ENCODE data around the gene COBLL1.

Gene COBLL1

DNA sequence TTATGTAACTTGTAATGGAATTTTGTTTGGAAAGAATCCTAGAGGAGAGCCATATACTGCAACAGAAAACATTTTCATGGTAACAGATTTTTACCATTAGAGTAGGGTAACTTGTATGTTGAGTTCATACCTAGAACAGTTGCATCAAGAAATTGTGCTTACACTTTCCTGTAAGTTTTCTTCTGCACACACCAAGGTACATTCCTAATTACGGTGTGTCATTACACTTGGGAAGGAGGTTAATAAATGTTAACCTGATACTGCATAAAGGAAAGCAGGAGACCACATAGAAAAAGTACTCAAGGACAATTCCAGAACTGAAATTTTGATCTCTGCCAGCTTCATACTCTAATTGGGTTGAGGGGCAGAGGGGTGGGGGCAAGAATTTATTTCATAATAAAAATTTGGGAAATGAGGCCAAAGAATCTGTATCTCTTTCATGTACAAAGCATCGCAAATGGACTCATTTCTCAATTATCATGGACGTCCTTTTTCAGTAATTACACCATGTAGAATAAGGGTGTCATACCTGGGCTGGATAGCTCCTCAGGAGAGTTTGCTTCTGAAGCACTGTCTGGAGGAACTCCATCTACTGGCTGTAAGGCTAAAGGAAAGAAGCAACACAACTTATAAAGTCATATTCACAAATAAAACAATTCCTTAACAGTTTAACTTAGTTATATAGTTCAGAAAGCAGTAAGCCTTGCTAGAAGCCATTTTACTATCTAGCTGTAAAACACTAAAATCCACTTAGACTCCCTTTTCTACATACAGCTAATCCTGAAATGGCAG lies 137.5 kb downstream of the COBLL1 start:
- no peak overlapping the region for H3K4me3 ChIP-seq (ENCODE audit: low read length in 2 of 2)
- no peaks in the 10 kb centered on the region for H3K27me3 ChIP-seq (ENCODE audit: control insufficient read depth in 2 of 2, insufficient read depth in 2 of 2, low read length in 2 of 2)
- no peaks in the 10 kb centered on the region for H3K9me3 ChIP-seq (ENCODE audit: control insufficient read depth in 2 of 2, low read length in 2 of 2)
- H3K36me3 ChIP-seq (ENCODE audit: control insufficient read depth in 2 of 2, insufficient read depth in 2 of 2, low read length in 2 of 2), result peaks cover 2 to 4% of the 10 kb centered on the region in 2 donors
- H3K27ac ChIP-seq (ENCODE audit: low read depth in 2 of 2, low read length in 2 of 2), result no peak overlapping the region
- no peaks in the 10 kb centered on the region for H3K4me1 ChIP-seq (ENCODE audit: control insufficient read depth in 2 of 2, insufficient read depth in 2 of 2, low read length in 2 of 2)
- no peak overlapping the region for H3K9ac ChIP-seq (ENCODE audit: low read depth in 1 of 2, low read length in 2 of 2)

DNA sequence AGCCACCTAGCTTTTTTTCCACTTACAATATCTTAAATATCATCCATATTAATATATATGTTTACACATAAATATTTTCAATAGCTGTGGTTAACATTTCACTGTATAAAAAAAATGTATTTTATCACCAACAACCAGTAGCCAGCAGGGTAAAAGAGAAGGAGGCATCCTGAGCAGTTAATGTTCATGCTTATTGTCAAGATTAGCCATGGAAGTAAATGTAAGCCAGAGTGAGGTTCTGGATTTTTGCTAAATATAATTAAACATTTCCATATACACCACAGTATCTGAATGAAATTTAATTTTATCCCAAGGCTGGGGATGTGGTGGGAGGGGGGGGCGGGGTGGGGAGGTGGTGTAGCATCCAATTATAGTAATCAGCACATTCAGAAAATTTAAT lies 140.1 kb downstream of the COBLL1 start:
- Histone ChIP-seq H3K9me3 (ENCODE audit: control insufficient read depth in 2 of 2, low read length in 2 of 2) (no peaks in the 10 kb centered on the region), H3K4me3 (ENCODE audit: low read length in 2 of 2) (no peak overlapping the region), H3K27me3 (ENCODE audit: control insufficient read depth in 2 of 2, insufficient read depth in 2 of 2, low read length in 2 of 2) (no peaks in the 10 kb centered on the region), H3K36me3 (ENCODE audit: control insufficient read depth in 2 of 2, insufficient read depth in 2 of 2, low read length in 2 of 2) (peaks cover 2 to 6% of the 10 kb centered on the region in 2 donors), H3K4me1 (ENCODE audit: control insufficient read depth in 2 of 2, insufficient read depth in 2 of 2, low read length in 2 of 2) (no peaks in the 10 kb centered on the region), H3K27ac (ENCODE audit: low read depth in 2 of 2, low read length in 2 of 2) (no peak overlapping the region), H3K9ac (ENCODE audit: low read depth in 1 of 2, low read length in 2 of 2) (no peak overlapping the region)

DNA sequence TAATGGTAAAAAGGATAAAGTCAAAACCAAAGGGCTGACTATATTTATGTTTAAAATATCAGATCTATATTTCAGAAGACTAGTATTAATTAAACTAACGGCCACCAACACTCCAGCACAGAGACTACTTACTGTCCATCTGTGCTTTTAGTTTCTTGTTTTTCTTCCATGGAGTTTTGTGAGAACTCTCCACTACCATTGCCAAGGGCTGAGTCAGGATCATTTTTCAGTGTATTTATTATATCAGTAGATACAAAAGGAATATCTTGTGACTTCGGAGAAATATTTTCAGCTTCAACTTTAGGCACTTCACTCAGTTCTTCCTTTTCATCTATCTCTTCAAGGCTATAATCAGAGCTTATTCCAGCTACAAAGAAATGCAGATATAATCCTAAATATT lies 141.2 kb downstream of the COBLL1 start:
- H3K9ac ChIP-seq (ENCODE audit: low read depth in 1 of 2, low read length in 2 of 2), result no peak overlapping the region
- H3K4me3 ChIP-seq (ENCODE audit: low read length in 2 of 2), result no peak overlapping the region
- no peaks in the 10 kb centered on the region for H3K27me3 ChIP-seq (ENCODE audit: control insufficient read depth in 2 of 2, insufficient read depth in 2 of 2, low read length in 2 of 2)
- H3K4me1 ChIP-seq (ENCODE audit: control insufficient read depth in 2 of 2, insufficient read depth in 2 of 2, low read length in 2 of 2), result no peaks in the 10 kb centered on the region
- H3K36me3 ChIP-seq (ENCODE audit: control insufficient read depth in 2 of 2, insufficient read depth in 2 of 2, low read length in 2 of 2), result peaks cover 2 to 6% of the 10 kb centered on the region in 2 donors
- no peak overlapping the region for H3K27ac ChIP-seq (ENCODE audit: low read depth in 2 of 2, low read length in 2 of 2)
- H3K9me3 ChIP-seq (ENCODE audit: control insufficient read depth in 2 of 2, low read length in 2 of 2), result no peaks in the 10 kb centered on the region

DNA sequence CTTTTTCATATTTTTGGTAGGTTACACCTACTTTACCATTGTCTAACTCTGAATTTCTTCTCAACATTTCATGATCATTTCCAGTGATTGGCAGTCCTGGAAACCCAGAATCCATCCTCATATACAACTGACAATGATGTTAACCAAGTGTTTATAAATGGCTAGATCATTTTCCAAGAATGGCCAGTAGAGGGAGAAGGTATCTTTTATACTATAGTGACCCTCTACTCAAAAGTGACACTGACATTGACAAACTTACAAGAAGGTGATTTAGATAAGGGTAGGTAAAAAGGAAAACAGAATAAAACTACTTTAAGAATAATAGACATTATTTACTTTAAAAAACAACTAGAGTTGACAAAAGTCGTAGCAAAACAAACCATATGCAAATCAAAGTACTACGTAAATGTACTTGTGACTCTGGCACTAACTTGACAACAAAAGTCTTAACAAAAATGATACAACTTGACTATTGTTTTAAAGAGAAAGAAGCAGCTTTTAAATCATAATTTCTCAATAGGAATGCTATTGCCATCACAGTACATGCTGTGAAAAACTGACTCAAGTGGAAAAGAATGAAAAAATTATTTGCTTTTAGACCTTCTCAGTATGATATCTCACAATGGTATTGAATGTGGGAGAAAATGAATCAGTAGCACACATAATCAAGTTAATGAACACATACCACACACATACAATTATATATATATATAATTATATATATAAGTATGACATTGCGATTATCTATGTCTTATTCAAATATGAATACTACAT lies 143.7 kb downstream of the COBLL1 start:
- no peak overlapping the region for H3K27ac ChIP-seq (ENCODE audit: low read depth in 2 of 2, low read length in 2 of 2)
- peaks cover 0 to 1% of the 10 kb centered on the region in 2 donors for H3K4me1 ChIP-seq (ENCODE audit: control insufficient read depth in 2 of 2, insufficient read depth in 2 of 2, low read length in 2 of 2)
- no peak overlapping the region for H3K4me3 ChIP-seq (ENCODE audit: low read length in 2 of 2)
- no peak overlapping the region for H3K9ac ChIP-seq (ENCODE audit: low read depth in 1 of 2, low read length in 2 of 2)
- H3K9me3 ChIP-seq (ENCODE audit: control insufficient read depth in 2 of 2, low read length in 2 of 2), result no peaks in the 10 kb centered on the region
- H3K36me3 ChIP-seq (ENCODE audit: control insufficient read depth in 2 of 2, insufficient read depth in 2 of 2, low read length in 2 of 2), result peaks cover 4 to 6% of the 10 kb centered on the region in 2 donors
- no peaks in the 10 kb centered on the region for H3K27me3 ChIP-seq (ENCODE audit: control insufficient read depth in 2 of 2, insufficient read depth in 2 of 2, low read length in 2 of 2)

DNA sequence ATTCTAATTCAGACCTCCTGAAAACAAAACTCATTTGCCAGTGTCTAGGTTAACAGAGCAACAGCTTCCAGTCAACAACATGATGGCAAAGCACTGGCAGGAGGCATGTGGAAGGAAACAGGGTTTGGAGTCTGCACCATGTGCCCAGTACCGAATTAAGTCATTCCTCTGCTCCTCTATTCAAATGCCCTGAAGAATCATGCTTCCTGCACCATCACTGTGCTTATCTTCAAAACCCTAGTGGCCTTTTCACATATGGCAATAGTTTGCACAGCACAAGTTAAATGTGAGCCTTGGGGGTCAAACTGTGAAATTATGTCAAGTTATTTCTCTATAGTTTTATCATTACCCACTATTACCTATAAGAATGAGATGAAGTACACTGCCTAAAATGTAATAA lies 145.0 kb downstream of the COBLL1 start:
- H3K27me3 ChIP-seq (ENCODE audit: control insufficient read depth in 2 of 2, insufficient read depth in 2 of 2, low read length in 2 of 2), result no peaks in the 10 kb centered on the region
- H3K9me3 ChIP-seq (ENCODE audit: control insufficient read depth in 2 of 2, low read length in 2 of 2), result no peaks in the 10 kb centered on the region
- peaks cover 0 to 2% of the 10 kb centered on the region in 2 donors for H3K4me1 ChIP-seq (ENCODE audit: control insufficient read depth in 2 of 2, insufficient read depth in 2 of 2, low read length in 2 of 2)
- no peak overlapping the region for H3K27ac ChIP-seq (ENCODE audit: low read depth in 2 of 2, low read length in 2 of 2)
- no peak overlapping the region for H3K4me3 ChIP-seq (ENCODE audit: low read length in 2 of 2)
- no peak overlapping the region for H3K9ac ChIP-seq (ENCODE audit: low read depth in 1 of 2, low read length in 2 of 2)
- H3K36me3 ChIP-seq (ENCODE audit: control insufficient read depth in 2 of 2, insufficient read depth in 2 of 2, low read length in 2 of 2), result peaks cover 4 to 6% of the 10 kb centered on the region in 2 donors

DNA sequence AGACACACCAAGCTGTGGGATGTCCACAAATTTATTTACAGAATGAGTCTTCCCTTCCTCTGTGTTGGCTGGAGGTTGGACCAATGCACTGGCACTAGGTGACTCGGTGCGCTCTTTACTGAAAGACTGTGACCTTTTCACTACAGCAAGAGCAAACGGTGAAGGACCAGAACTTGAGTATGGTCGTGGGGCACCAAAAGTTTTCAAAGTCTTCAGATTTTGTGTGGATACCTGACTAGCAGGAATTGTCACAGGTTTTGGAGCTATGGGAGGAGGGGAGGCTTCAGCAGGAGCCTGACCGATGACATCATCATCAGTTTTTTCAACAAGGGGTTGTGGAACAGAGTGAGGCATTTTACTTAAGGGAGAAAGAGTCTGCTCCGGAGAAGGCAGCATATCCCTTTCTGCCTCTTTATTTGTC lies 147.3 kb downstream of the COBLL1 start:
- Histone ChIP-seq H3K4me1 (ENCODE audit: control insufficient read depth in 2 of 2, insufficient read depth in 2 of 2, low read length in 2 of 2) (peaks cover 0 to 2% of the 10 kb centered on the region in 2 donors), H3K36me3 (ENCODE audit: control insufficient read depth in 2 of 2, insufficient read depth in 2 of 2, low read length in 2 of 2) (peaks cover 8 to 12% of the 10 kb centered on the region in 2 donors), H3K27ac (ENCODE audit: low read depth in 2 of 2, low read length in 2 of 2) (no peak overlapping the region), H3K9me3 (ENCODE audit: control insufficient read depth in 2 of 2, low read length in 2 of 2) (no peaks in the 10 kb centered on the region), H3K4me3 (ENCODE audit: low read length in 2 of 2) (no peak overlapping the region), H3K9ac (ENCODE audit: low read depth in 1 of 2, low read length in 2 of 2) (no peak overlapping the region), H3K27me3 (ENCODE audit: control insufficient read depth in 2 of 2, insufficient read depth in 2 of 2, low read length in 2 of 2) (no peaks in the 10 kb centered on the region)

DNA sequence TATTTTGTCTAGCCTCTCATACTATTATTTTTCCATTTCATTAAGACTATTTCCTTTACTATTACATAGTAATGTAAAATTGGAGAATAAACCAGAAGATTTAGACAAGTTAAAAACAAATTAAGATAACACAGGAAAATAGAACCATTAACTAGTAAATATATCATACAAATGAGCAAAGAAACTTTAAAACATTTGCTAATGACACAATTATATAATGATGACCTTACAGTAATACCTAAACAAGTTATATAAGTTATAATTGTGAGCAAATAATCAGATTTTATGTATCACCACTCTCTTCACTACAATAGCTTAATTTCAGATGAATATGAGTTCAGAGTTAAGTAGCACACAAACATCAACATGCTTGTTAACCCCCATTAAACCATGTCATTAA lies 147.8 kb downstream of the COBLL1 start:
- peaks cover 0 to 2% of the 10 kb centered on the region in 2 donors for H3K4me1 ChIP-seq (ENCODE audit: control insufficient read depth in 2 of 2, insufficient read depth in 2 of 2, low read length in 2 of 2)
- H3K36me3 ChIP-seq (ENCODE audit: control insufficient read depth in 2 of 2, insufficient read depth in 2 of 2, low read length in 2 of 2), result peaks cover 8% of the 10 kb centered on the region in 2 donors
- H3K9me3 ChIP-seq (ENCODE audit: control insufficient read depth in 2 of 2, low read length in 2 of 2), result no peaks in the 10 kb centered on the region
- no peaks in the 10 kb centered on the region for H3K27me3 ChIP-seq (ENCODE audit: control insufficient read depth in 2 of 2, insufficient read depth in 2 of 2, low read length in 2 of 2)
- no peak overlapping the region for H3K4me3 ChIP-seq (ENCODE audit: low read length in 2 of 2)
- no peak overlapping the region for H3K9ac ChIP-seq (ENCODE audit: low read depth in 1 of 2, low read length in 2 of 2)
- no peak overlapping the region for H3K27ac ChIP-seq (ENCODE audit: low read depth in 2 of 2, low read length in 2 of 2)

DNA sequence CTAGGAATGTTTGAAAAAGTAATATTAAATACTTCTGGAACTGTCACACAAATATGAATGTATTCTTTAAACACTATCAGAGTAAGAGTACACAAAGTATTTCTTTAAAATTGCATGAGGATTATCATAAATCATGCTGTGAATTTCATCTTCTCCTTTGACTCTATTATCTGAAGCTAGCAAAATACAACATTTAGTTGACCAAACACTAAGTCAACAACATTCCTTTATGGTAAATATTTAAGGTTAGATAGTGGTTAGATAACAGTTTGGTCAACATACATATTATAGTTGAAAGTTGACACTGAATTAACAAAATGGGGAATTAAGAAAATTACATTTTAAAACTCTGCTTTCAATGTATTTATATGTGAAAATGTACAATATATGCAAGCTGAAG lies 148.2 kb downstream of the COBLL1 start:
- H3K27me3 ChIP-seq (ENCODE audit: control insufficient read depth in 2 of 2, insufficient read depth in 2 of 2, low read length in 2 of 2), result no peaks in the 10 kb centered on the region
- peaks cover 0 to 2% of the 10 kb centered on the region in 2 donors for H3K4me1 ChIP-seq (ENCODE audit: control insufficient read depth in 2 of 2, insufficient read depth in 2 of 2, low read length in 2 of 2)
- no peak overlapping the region for H3K9ac ChIP-seq (ENCODE audit: low read depth in 1 of 2, low read length in 2 of 2)
- no peaks in the 10 kb centered on the region for H3K9me3 ChIP-seq (ENCODE audit: control insufficient read depth in 2 of 2, low read length in 2 of 2)
- H3K36me3 ChIP-seq (ENCODE audit: control insufficient read depth in 2 of 2, insufficient read depth in 2 of 2, low read length in 2 of 2), result peaks cover 8% of the 10 kb centered on the region in 2 donors
- H3K4me3 ChIP-seq (ENCODE audit: low read length in 2 of 2), result no peak overlapping the region
- H3K27ac ChIP-seq (ENCODE audit: low read depth in 2 of 2, low read length in 2 of 2), result no peak overlapping the region

DNA sequence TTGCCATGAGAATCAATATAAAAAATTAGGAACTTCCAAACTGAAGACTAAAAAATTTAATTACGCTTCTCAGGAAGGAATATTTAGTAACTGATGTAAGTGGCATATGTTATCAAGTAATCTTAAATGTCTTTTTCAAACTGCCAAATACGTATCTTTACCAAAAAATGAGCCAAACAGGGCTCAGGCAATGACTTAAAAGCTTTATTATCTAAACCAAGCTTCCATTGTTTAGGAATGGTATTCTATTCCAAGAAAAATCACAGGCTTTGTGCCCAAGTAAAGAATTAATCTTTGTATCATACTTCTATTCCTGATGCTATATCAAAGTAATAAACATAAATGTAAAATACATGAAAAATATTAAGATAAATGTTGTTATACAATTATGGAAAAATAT lies 148.7 kb downstream of the COBLL1 start:
- H3K27me3 ChIP-seq (ENCODE audit: control insufficient read depth in 2 of 2, insufficient read depth in 2 of 2, low read length in 2 of 2), result no peaks in the 10 kb centered on the region
- H3K4me1 ChIP-seq (ENCODE audit: control insufficient read depth in 2 of 2, insufficient read depth in 2 of 2, low read length in 2 of 2), result peaks cover 0 to 2% of the 10 kb centered on the region in 2 donors
- H3K4me3 ChIP-seq (ENCODE audit: low read length in 2 of 2), result no peak overlapping the region
- no peak overlapping the region for H3K9ac ChIP-seq (ENCODE audit: low read depth in 1 of 2, low read length in 2 of 2)
- H3K9me3 ChIP-seq (ENCODE audit: control insufficient read depth in 2 of 2, low read length in 2 of 2), result no peaks in the 10 kb centered on the region
- H3K27ac ChIP-seq (ENCODE audit: low read depth in 2 of 2, low read length in 2 of 2), result no peak overlapping the region
- H3K36me3 ChIP-seq (ENCODE audit: control insufficient read depth in 2 of 2, insufficient read depth in 2 of 2, low read length in 2 of 2), result peaks cover 8% of the 10 kb centered on the region in 2 donors

DNA sequence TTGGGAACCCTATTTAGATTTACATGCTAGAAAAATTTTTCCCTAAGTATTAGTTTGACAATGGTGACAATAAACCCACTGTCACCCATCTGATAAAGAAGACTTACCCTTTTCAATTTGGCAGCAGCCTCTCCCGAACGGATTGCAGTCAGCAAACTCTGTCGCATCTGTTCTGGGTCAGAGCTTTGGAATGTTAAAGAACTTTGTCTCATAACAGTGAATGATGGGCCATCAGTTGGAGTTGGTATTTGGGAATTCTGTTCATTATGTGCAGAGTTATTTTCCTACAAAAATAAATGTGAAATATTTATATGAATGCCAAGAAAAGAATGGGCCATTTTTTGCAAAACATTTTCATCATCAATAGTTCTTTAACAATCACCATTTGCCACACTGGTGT lies 149.5 kb downstream of the COBLL1 start:
- peaks cover 8 to 12% of the 10 kb centered on the region in 2 donors for H3K36me3 ChIP-seq (ENCODE audit: control insufficient read depth in 2 of 2, insufficient read depth in 2 of 2, low read length in 2 of 2)
- no peak overlapping the region for H3K9ac ChIP-seq (ENCODE audit: low read depth in 1 of 2, low read length in 2 of 2)
- no peaks in the 10 kb centered on the region for H3K27me3 ChIP-seq (ENCODE audit: control insufficient read depth in 2 of 2, insufficient read depth in 2 of 2, low read length in 2 of 2)

More for the DNA sequence above, 149.5 kb downstream of the COBLL1 start:
- H3K4me1 ChIP-seq (ENCODE audit: control insufficient read depth in 2 of 2, insufficient read depth in 2 of 2, low read length in 2 of 2), result peaks cover 0 to 2% of the 10 kb centered on the region in 2 donors
- H3K27ac ChIP-seq (ENCODE audit: low read depth in 2 of 2, low read length in 2 of 2), result no peak overlapping the region
- H3K4me3 ChIP-seq (ENCODE audit: low read length in 2 of 2), result no peak overlapping the region
- no peaks in the 10 kb centered on the region for H3K9me3 ChIP-seq (ENCODE audit: control insufficient read depth in 2 of 2, low read length in 2 of 2)
